ENCODE measurements around the gene MMP24.

The MMP24 gene

DNA sequence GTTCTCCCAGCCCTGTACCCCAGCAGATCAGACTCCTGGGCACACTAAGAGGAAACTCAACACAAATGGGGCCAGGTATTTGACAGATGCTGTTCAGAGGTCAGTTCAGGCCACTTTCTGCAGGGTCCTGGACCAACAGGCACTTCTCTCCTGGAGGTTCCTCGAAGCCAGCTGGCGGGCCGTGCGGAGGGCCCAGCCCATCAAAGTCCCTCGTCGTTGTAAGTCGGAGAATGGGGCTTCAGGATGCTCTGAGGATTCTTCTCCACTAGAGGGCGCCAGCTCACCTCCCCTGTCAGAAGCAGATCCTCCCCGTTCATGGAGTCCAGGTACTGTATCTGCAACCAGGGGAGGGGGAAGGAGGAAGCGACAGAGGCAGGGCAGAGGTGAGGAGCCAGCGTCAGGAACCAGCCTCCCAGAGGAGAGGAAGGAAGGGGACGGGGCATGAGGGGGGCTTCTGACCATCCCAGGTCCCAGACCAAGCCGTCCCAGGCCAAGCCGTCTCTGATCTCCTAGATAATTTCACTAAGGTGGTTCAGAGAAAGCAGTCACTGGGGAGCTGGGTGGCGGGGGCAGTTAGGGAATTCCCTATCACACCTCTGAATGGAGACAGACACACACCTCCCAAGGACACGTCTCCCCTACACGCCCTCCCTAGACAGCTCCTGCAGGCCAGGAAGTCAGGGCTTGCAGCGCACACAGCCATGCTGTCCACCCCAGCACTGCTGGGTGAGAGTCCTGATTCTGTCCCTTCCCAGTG, 77.4 kb downstream of the MMP24 start:
- Histone ChIP-seq H3K27ac (ENCODE audit: low read depth, low read length, severe bottlenecking) (no peak overlapping the region), H3K4me3 (ENCODE audit: extremely low read depth, insufficient read depth, low read length, poor library complexity, severe bottlenecking) (no peak overlapping the region), H3K36me3 (ENCODE audit: control insufficient read depth, insufficient read depth, low read length) (peaks cover 4% of the 10 kb centered on the region), H3K9me3 (ENCODE audit: control insufficient read depth, low read length) (no peaks in the 10 kb centered on the region), H3K4me1 (ENCODE audit: control insufficient read depth, insufficient read depth, low read length, poor library complexity, severe bottlenecking) (peaks cover 54% of the 10 kb centered on the region)
- WGBS, 2 experiments (ENCODE audit: insufficient coverage in 2 of 2), result 17 to 31% methylated on average over 7 to 11 of the region's 18 CpGs

DNA sequence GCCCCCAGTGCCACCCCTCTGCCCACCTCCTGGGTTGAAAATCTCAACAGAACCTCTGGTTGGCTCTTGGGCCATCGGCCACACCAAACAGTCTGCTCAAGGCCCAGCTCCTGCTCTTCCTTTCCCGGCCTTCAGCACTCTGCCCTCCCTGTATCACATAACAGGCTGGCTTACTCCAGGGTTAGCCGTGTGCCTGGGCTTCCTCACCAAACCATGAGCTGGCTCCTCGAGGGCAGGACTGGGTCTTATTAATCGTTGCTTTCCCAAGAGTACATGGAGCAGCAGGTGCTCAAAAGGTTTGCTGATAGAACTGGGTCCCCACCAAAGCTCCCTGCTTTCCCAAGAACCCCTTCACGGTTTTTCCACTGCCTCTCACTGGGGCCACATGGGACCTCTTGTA, 78.5 kb downstream of the MMP24 start:
- Histone ChIP-seq H3K9me3 (ENCODE audit: control insufficient read depth, low read length) (no peaks in the 10 kb centered on the region), H3K27ac (ENCODE audit: low read depth, low read length, severe bottlenecking) (peak overlapping the region; percentile 88), H3K4me1 (ENCODE audit: control insufficient read depth, insufficient read depth, low read length, poor library complexity, severe bottlenecking) (peaks cover 54% of the 10 kb centered on the region), H3K36me3 (ENCODE audit: control insufficient read depth, insufficient read depth, low read length) (peaks cover 4% of the 10 kb centered on the region), H3K4me3 (ENCODE audit: extremely low read depth, insufficient read depth, low read length, poor library complexity, severe bottlenecking) (no peak overlapping the region)
- whole genome bisulfite sequencing, 2 experiments (ENCODE audit: insufficient coverage in 2 of 2), result 92 to 97% methylated on average over 6 of the region's 6 CpGs

DNA sequence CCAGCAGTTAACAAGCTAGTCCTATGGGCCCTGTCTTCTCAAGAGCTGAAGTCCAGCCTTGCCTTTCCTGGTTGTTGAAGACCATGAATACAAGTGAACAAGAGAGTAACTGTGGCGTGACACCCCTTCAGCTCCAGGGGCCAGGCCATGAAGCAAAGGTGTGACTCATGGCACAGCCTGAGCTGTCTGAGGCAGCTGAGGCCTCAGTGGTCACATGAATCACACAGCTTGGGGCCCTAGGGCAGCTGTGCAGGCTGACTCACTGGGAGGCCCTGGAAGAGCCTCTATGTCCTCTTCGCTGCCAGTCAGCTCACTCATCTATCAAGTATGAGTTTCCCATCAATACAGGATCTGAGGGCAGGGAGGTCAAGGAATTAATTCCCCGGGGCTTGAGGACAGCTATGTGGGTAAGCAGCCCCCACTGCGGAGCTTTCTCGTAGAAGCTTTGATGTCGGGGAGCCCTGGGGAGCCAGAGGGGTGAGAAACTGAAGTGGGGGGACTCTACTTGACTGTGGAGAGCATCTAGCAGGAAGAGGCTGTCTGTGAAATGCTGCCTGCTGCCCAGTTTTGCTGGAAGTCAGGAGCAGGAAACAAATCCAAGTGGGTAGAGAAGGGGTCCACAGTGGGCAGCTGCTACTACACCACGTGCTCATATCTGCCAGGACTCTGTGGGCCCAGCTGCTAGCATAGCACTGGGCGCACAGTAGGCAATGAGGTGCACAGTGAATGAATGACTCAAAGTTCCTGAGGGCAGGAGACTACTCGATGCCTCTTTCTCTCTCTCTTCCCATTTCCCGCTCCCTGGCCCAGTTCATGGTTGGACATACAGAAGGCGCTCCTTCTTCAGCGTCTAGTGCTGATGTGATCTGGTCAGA, 79.4 kb downstream of the MMP24 start:
- H3K4me3 ChIP-seq (ENCODE audit: extremely low read depth, insufficient read depth, low read length, poor library complexity, severe bottlenecking), result no peak overlapping the region
- WGBS, 2 experiments (ENCODE audit: insufficient coverage in 2 of 2), result 75 to 86% methylated on average over 8 of the region's 12 CpGs

DNA sequence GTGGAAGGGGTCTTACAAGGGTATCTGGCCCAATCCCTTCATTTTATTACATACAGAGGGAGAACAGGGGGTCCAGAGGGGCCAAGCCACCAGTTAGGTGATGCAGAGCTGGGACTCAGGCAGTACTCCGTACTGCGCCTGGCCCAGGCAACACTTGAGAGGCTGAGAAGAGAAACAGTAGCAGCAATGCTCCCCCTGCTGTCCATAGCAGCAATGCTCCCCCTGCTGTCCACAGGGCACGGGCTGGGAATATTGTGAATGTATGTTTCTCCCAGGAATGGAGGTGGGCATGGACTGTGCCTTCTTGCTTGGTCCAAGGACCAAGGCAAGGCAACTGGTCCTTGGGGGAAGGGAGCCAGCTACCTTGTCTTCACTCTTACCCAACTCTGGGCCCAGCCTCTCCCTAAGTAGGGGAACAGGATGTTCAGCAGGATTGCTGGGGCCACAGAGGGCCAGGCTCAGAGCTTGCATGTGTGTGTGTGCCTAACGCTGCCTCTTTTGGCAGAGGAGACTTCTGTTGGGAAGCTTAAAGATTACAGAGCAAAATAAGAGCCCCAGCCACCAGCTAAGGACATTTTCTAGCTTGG, 80.5 kb downstream of the MMP24 start:
- 75% methylated on average over 3 of the region's 4 CpGs; no CpG with 5 or more reads in 1 of the 2 experiments for WGBS, 2 experiments (ENCODE audit: insufficient coverage in 2 of 2)
- Histone ChIP-seq H3K4me3 (ENCODE audit: extremely low read depth, insufficient read depth, low read length, poor library complexity, severe bottlenecking) (no peak overlapping the region), H3K27ac (ENCODE audit: low read depth, low read length, severe bottlenecking) (no peak overlapping the region), H3K36me3 (ENCODE audit: control insufficient read depth, insufficient read depth, low read length) (peaks cover 4% of the 10 kb centered on the region), H3K9me3 (ENCODE audit: control insufficient read depth, low read length) (no peaks in the 10 kb centered on the region), H3K4me1 (ENCODE audit: control insufficient read depth, insufficient read depth, low read length, poor library complexity, severe bottlenecking) (peaks cover 60% of the 10 kb centered on the region)

More for the DNA sequence above, 79.4 kb downstream of the MMP24 start:
- Histone ChIP-seq H3K4me1 (ENCODE audit: control insufficient read depth, insufficient read depth, low read length, poor library complexity, severe bottlenecking) (peaks cover 54% of the 10 kb centered on the region), H3K36me3 (ENCODE audit: control insufficient read depth, insufficient read depth, low read length) (peaks cover 4% of the 10 kb centered on the region), H3K9me3 (ENCODE audit: control insufficient read depth, low read length) (no peaks in the 10 kb centered on the region), H3K27ac (ENCODE audit: low read depth, low read length, severe bottlenecking) (peak overlapping the region; percentile 88)

DNA sequence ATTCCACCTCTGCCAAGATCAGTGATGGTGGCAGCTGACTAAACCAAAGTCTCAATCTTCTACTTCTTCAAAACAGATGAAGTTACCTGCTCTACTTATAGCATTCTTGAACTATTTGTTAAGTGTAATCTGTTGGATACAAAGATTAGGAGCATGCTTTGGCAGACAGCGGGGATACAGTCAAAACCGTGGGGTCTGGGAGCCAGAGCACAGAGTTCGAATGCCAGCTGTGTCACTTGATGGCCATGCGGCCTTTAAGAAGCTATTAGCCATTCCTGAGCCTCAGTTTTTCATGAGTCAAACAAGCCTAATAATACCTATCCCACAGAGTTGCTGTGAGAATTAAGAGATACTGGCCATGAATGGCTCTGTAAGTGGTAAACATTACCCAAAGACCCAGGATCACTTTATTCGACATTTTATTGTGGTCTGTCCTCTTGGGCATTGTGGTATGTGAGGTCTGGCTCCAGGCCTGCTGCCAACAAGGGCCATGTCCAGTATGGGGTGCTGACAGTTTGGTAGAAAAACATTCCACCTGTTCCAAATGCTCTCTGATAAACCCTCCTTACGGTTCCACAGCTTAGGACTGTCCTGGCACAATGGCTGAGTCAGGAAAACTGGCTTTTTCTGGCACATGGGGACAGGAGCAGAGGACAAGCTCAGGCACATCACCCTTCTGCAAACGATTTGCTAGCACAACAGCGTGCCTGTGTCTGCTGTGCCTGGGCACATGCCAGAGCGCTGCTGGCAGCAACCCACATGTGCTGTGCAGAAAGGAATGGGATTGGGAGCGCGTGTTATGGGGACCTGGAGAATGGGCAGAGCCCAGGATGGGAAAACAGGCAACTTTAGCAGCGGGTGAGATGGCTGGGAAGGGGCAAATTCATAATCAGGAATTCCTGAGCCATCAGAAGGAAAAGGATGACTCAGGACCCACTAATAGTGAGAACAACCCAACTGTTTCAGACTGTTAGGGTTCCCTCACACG, 81.5 kb downstream of the MMP24 start:
- WGBS, 2 experiments (ENCODE audit: insufficient coverage in 2 of 2), result 95 to 96% methylated on average over 9 to 10 of the region's 13 CpGs
- H3K4me1 ChIP-seq (ENCODE audit: control insufficient read depth, insufficient read depth, low read length, poor library complexity, severe bottlenecking), result peaks cover 65% of the 10 kb centered on the region
- no peak overlapping the region for H3K27ac ChIP-seq (ENCODE audit: low read depth, low read length, severe bottlenecking)
- peaks cover 4% of the 10 kb centered on the region for H3K36me3 ChIP-seq (ENCODE audit: control insufficient read depth, insufficient read depth, low read length)
- H3K9me3 ChIP-seq (ENCODE audit: control insufficient read depth, low read length), result no peaks in the 10 kb centered on the region
- no peak overlapping the region for H3K4me3 ChIP-seq (ENCODE audit: extremely low read depth, insufficient read depth, low read length, poor library complexity, severe bottlenecking)

DNA sequence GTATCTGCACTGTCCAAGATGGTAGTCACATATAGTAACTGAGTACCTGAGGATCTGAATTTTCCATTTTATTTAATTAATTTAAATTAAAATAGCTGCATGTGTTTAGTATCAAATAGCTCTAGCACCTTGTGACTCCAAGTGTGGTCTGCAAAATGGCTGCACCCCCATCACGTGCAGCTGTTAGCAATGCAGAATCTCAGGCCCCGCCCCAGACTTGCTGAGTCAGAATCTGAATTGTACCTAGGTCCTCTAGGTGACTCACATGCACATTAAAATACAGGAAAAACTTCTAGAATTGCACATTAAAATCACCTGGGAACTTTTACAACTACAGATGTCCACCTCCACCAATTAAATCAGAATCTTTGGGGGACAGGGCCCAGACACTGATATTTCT, 84.9 kb downstream of the MMP24 start:
- Histone ChIP-seq H3K36me3 (ENCODE audit: control insufficient read depth, insufficient read depth, low read length) (peaks cover 4% of the 10 kb centered on the region), H3K27ac (ENCODE audit: low read depth, low read length, severe bottlenecking) (no peak overlapping the region), H3K4me3 (ENCODE audit: extremely low read depth, insufficient read depth, low read length, poor library complexity, severe bottlenecking) (no peak overlapping the region), H3K4me1 (ENCODE audit: control insufficient read depth, insufficient read depth, low read length, poor library complexity, severe bottlenecking) (peaks cover 44% of the 10 kb centered on the region), H3K9me3 (ENCODE audit: control insufficient read depth, low read length) (no peaks in the 10 kb centered on the region)
- 92% methylated on average over 2 of the region's 2 CpGs for WGBS, 2 experiments (ENCODE audit: insufficient coverage in 2 of 2)

DNA sequence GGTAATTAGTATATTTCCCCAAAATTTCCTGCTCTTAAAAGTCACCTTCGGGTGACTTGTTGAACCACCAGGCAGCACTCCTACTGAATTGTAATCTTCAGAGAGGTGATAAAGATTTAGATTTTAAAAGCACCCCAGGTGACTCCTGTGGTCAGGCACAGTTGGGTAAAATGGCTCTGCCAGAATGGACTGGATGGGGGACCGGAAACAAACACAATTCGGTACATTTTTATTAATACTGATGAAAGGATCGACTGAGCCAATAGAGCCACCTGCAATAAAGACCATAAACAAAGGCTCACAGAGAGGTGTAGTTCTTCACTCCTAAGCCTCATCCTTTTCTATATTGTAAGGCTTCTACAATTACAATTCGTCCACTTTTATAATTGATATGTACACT, 85.3 kb downstream of the MMP24 start:
- Histone ChIP-seq H3K4me1 (ENCODE audit: control insufficient read depth, insufficient read depth, low read length, poor library complexity, severe bottlenecking) (peaks cover 40% of the 10 kb centered on the region), H3K4me3 (ENCODE audit: extremely low read depth, insufficient read depth, low read length, poor library complexity, severe bottlenecking) (no peak overlapping the region), H3K27ac (ENCODE audit: low read depth, low read length, severe bottlenecking) (peak overlapping the region; percentile 11), H3K9me3 (ENCODE audit: control insufficient read depth, low read length) (no peaks in the 10 kb centered on the region), H3K36me3 (ENCODE audit: control insufficient read depth, insufficient read depth, low read length) (peaks cover 4% of the 10 kb centered on the region)
- 89 to 90% methylated on average over 2 to 3 of the region's 5 CpGs for WGBS, 2 experiments (ENCODE audit: insufficient coverage in 2 of 2)

DNA sequence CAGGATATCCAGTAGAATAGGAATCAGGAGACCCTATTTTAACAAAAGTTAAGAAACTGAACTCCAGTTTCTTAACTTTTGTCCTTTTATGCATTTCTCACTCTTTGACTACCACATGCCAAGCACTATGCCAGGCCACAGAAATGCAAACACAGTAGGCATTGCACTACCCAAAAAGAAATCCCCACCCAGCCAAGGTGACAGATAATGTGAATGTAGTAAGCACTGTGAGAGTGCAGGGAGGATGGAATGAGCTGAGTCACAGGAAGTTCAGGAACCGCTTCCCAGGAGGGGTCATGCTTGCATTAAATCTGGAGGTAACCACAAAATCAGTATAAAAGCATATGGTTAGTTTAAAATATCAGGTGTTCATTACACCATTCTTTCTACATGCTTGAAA, 85.8 kb downstream of the MMP24 start:
- peak overlapping the region; percentile 11 for H3K27ac ChIP-seq (ENCODE audit: low read depth, low read length, severe bottlenecking)
- H3K4me1 ChIP-seq (ENCODE audit: control insufficient read depth, insufficient read depth, low read length, poor library complexity, severe bottlenecking), result peaks cover 35% of the 10 kb centered on the region
- no peaks in the 10 kb centered on the region for H3K9me3 ChIP-seq (ENCODE audit: control insufficient read depth, low read length)
- H3K4me3 ChIP-seq (ENCODE audit: extremely low read depth, insufficient read depth, low read length, poor library complexity, severe bottlenecking), result no peak overlapping the region
- no CpG with 5 or more reads among the region's 1 CpG for WGBS, 2 experiments (ENCODE audit: insufficient coverage in 2 of 2)
- peaks cover 4% of the 10 kb centered on the region for H3K36me3 ChIP-seq (ENCODE audit: control insufficient read depth, insufficient read depth, low read length)

DNA sequence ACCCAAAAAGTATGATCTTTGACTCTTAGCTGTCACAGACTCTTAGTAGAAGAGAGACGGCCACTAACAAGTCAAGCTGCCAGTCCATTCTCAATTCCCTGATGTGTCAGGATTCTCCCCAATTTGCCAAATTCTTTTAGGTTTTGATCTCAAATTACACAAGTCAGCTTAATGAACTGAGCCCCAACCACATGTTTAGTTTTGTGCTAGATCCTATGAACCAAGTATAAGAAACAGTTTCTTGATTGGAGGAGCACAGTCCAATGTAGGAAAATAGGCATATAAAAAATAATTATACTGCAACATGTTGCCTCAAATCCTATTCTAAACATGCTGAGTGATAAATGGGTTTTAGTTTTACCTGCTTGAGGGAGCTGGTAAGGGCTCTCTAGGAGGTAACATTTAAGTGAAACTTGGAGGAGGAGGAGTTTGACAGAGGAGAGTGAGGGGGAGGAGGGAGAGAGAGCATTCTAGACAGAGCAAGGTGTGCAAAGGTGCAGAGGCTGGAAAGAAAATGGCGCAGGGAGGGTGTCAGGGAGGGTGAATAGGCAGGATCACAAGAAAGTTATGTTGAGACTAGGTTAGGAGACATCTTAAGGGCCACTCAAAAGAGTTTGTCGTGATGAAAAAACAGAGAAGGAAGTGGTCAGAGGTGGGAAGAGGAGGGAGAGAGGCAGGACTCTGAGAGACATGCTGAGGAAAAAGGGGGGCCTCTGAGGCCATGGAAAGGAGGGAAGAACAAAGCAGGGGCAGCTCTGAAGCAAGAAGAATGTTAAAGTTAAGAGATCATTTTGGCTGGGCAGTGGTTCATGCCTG, 88.5 kb downstream of the MMP24 start:
- H3K9me3 ChIP-seq (ENCODE audit: control insufficient read depth, low read length), result no peaks in the 10 kb centered on the region
- H3K4me1 ChIP-seq (ENCODE audit: control insufficient read depth, insufficient read depth, low read length, poor library complexity, severe bottlenecking), result peaks cover 46% of the 10 kb centered on the region
- 81 to 84% methylated on average over 3 of the region's 3 CpGs for WGBS, 2 experiments (ENCODE audit: insufficient coverage in 2 of 2)
- no peak overlapping the region for H3K27ac ChIP-seq (ENCODE audit: low read depth, low read length, severe bottlenecking)
- H3K4me3 ChIP-seq (ENCODE audit: extremely low read depth, insufficient read depth, low read length, poor library complexity, severe bottlenecking), result no peak overlapping the region
- H3K36me3 ChIP-seq (ENCODE audit: control insufficient read depth, insufficient read depth, low read length), result peaks cover 4% of the 10 kb centered on the region
